Measurements from ENCODE around the gene MED20. TPM values are rescaled to one million over a fixed set of nuclear protein-coding genes. Genes with fewer than 3 reads are reported as not detected.

The MED20 gene
- total RNA-seq, 1 experiment from 2014 or later, result 26.4 TPM

GRCh38 chr6:41871691-41872090 lies 49.2 kb downstream of the MED20 start:
- no peak overlapping the region for H3K4me2 ChIP-seq (ENCODE audit: low read length)
- no peaks in the 10 kb centered on the region for H3K36me3 ChIP-seq (ENCODE audit: control insufficient read depth in 1 of 2, insufficient read depth in 2 of 2, low read length in 2 of 2)
- H2AFZ ChIP-seq (ENCODE audit: low read depth, low read length, poor library complexity, severe bottlenecking), result no peak overlapping the region
- H3K27ac ChIP-seq (ENCODE audit: low read depth, low read length), result no peak overlapping the region
- ATAC-seq (no peak), DNase-seq (ENCODE audit: low read depth, low spot score) (no peak)
- ChIA-PET CTCF (interaction anchor here (1.2 kb wide), 1 partner anchor 49 kb away, joined by 3 read pairs; the partner anchor contains the start of genes BYSL and MED20), POLR2A (no interaction called here), RAD21 (ENCODE audit: low non-redundant PET in 1 of 2, low total read pairs in 2 of 2, uncharacterized antibody in 2 of 2, unreplicated experiment in 2 of 2) (no interaction called here)
- H3K4me3 ChIP-seq (replicated peaks in 1 of 2; ENCODE audit: low read depth in 1 of 2, low read length in 2 of 2), result no peak overlapping the region
- no TSS peak for BruUV-seq (replicated peaks)
- no peaks in the 10 kb centered on the region for H4K20me1 ChIP-seq (ENCODE audit: insufficient read depth)
- no peaks in the 10 kb centered on the region for H3K79me2 ChIP-seq (ENCODE audit: insufficient read depth, low read length)
- H3K9me3 ChIP-seq (ENCODE audit: control insufficient read depth in 1 of 2, insufficient read depth in 1 of 2, low read depth in 1 of 2, low read length in 2 of 2), result no peaks in the 10 kb centered on the region
- no peaks in the 10 kb centered on the region for H3K9me2 ChIP-seq (ENCODE audit: insufficient read depth)
- H3K9ac ChIP-seq (ENCODE audit: low read length), result no peak overlapping the region
- no peaks in the 10 kb centered on the region for H3K4me1 ChIP-seq (ENCODE audit: control insufficient read depth in 1 of 2, insufficient read depth in 2 of 2, low read length in 2 of 2)
- TF ChIP-seq SRF (IDR thresholded peaks at IDR 0.05; ENCODE audit: low read depth) (no peak), TCF7L2 (IDR thresholded peaks at IDR 0.05; ENCODE audit: borderline replicate concordance, extremely low read depth, insufficient read depth, insufficient read length) (no peak), CBX3 (IDR thresholded peaks at IDR 0.05; ENCODE audit: low read depth) (no peak), ZFX (IDR thresholded peaks at IDR 0.05) (no peak)
- TF ChIP-seq, protein P1, sequence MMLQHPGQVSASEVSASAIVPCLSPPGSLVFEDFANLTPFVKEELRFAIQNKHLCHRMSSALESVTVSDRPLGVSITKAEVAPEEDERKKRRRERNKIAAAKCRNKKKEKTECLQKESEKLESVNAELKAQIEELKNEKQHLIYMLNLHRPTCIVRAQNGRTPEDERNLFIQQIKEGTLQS (IDR thresholded peaks at IDR 0.05), result no peak
- intact Hi-C loops (cut with micrococcal nuclease), result no loop called here
- no peaks in the 10 kb centered on the region for H3K27me3 ChIP-seq (ENCODE audit: insufficient read depth, low read length)

- intact Hi-C loops (cut with micrococcal nuclease), result no loop called here
- POLR2A ChIA-PET, result no interaction called here
- Histone ChIP-seq H3K9me3 (ENCODE audit: control insufficient read depth in 1 of 2, insufficient read depth in 1 of 2, low read depth in 1 of 2, low read length in 2 of 2) (no peaks in the 10 kb centered on the region), H3K4me2 (ENCODE audit: low read length) (no peak overlapping the region), H2AFZ (ENCODE audit: low read depth, low read length, poor library complexity, severe bottlenecking) (no peak overlapping the region), H3K4me3 (replicated peaks in 1 of 2; ENCODE audit: low read depth in 1 of 2, low read length in 2 of 2) (no peak overlapping the region), H3K4me1 (ENCODE audit: control insufficient read depth in 1 of 2, insufficient read depth in 2 of 2, low read length in 2 of 2) (no peaks in the 10 kb centered on the region), H3K9ac (ENCODE audit: low read length) (no peak overlapping the region), H3K36me3 (ENCODE audit: control insufficient read depth in 1 of 2, insufficient read depth in 2 of 2, low read length in 2 of 2) (no peaks in the 10 kb centered on the region), H3K79me2 (ENCODE audit: insufficient read depth, low read length) (no peaks in the 10 kb centered on the region), H3K9me2 (ENCODE audit: insufficient read depth) (no peaks in the 10 kb centered on the region), H3K27me3 (ENCODE audit: insufficient read depth, low read length) (no peaks in the 10 kb centered on the region), H4K20me1 (ENCODE audit: insufficient read depth) (no peaks in the 10 kb centered on the region), H3K27ac (ENCODE audit: low read depth, low read length) (no peak overlapping the region)
- TSS peak; percentile 40 for BruUV-seq (replicated peaks)
- CTCF ChIA-PET, result no interaction called here
- no peak for ATAC-seq
- DNase-seq (ENCODE audit: low read depth, low spot score), result no peak
- RAD21 ChIA-PET (ENCODE audit: low non-redundant PET in 1 of 2, low total read pairs in 2 of 2, uncharacterized antibody in 2 of 2, unreplicated experiment in 2 of 2), result no interaction called here
- TF ChIP-seq, protein P1 (IDR thresholded peaks at IDR 0.05), result no peak
- TF ChIP-seq POLR2A (IDR thresholded peaks at IDR 0.05; ENCODE audit: borderline replicate concordance, extremely low read depth, insufficient read depth, insufficient read length) (no peak), SIN3A (IDR thresholded peaks at IDR 0.05; ENCODE audit: low read depth) (no peak), SP1 (IDR thresholded peaks at IDR 0.05; ENCODE audit: low read depth) (no peak), CBX3 (IDR thresholded peaks at IDR 0.05; ENCODE audit: low read depth) (no peak), ELF1 (IDR thresholded peaks at IDR 0.05; ENCODE audit: borderline replicate concordance, low read depth) (no peak)
- TF ChIP-seq, protein P2, sequence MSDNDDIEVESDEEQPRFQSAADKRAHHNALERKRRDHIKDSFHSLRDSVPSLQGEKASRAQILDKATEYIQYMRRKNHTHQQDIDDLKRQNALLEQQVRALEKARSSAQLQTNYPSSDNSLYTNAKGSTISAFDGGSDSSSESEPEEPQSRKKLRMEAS (IDR thresholded peaks at IDR 0.05), result no peak
Measured at GRCh38 chr6:41859356-41859755, 61.6 kb downstream of the MED20 start.
